NCI-H446 treated with DMSO at 0.1 percent for 48 hours (cell line): Measurements from ENCODE around the gene LSM14B.
"Not testable (repeated sequence)": the region's sequence is repeated elsewhere in the genome, so short reads cannot be mapped to it uniquely, and the experiment has no call there.

Experiments used
- DNase-seq: peaks from one replicate; lab custom pipeline; 2025; lab: John Stamatoyannopoulos, UW

LSM14B gene

DNA sequence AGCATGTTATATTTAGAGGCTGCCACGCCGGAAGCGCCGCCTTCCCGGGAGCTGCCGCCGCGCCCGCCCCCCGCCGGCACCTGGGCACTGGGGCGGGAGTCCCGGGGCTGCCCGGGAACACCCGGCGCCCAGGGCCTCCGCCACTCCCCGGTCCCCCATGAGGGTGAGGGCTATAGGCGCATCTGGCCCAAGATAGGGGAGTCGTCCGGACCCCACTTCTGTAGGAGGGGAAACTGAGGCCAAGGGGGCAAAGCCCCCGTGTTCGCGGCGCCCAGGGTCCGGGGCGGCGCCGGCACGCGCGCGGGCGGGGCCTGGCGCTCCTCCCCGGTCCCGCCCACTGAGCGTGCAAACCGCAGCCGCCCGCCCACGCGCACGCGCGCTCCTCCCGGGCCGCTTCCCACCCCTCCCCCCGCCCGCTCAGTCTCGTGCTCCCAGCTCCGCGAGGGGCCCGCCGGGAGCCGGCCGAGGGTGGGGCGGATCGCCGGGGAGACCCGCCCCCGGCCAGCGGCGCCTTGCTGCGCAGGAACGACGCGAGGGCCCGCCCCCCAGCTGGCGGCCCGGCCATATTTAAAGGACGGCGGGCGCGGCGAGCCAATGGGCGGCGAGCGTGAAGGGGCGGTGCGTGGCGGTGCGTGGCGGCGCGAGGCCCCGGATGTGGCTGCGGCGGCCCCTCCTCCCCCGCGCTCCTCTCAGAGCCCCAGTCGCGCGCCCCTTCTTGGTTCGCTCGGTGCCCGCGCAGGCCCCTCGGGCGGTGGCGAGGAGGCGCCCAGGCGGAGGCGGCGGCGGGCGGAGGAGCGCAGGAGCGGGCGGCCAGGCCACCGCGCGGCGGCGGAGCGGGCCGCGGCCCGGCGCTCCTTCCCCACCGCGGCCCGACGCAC is at the start of gene LSM14B:
Gene LSM14B (plus strand): TSS at position 700 of the 878 bp plus-strand sequence. CDS start 192 bp downstream, outside the sequence.
- DNase-seq = peak; percentile 91

DNA sequence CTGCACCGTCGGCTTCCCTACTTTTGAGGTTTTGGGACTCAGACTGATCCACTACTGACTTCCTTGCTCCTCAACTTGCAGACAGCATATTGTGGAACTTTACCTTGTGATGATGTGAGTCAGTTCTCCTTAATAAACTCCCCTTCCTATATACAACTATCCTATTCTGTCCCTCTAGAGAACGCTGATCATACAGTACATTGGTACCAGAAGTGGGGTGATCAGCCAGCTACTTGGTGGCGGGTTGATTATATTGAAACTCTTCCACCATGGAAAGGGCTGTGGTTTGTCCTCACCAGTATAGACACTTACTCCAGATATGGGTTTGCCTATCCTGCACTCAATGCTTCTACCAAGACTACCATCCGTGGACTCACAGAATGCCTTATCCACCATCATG is 49.0 kb upstream of the LSM14B start:
- DNase-seq = no peak

DNA sequence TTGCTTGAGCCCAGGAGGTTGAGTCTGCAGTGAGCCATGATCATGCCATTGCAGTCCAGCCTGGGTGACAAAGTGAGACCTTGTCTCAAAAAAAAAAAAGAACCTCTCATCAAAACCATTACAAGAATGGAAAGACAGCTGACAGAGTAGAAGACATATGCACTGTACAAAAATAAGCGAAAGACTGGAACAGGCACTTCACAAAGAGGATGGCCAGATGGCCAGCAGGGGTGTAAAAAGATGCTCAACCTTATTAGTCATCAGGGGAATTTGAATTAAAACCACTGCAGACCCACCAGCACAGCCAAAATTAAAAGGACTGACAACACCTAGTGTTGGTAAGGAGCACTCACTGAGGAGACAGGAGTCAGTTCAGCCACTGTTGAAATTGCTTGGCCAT is 43.1 kb upstream of the LSM14B start:
- no peak for DNase-seq

DNA sequence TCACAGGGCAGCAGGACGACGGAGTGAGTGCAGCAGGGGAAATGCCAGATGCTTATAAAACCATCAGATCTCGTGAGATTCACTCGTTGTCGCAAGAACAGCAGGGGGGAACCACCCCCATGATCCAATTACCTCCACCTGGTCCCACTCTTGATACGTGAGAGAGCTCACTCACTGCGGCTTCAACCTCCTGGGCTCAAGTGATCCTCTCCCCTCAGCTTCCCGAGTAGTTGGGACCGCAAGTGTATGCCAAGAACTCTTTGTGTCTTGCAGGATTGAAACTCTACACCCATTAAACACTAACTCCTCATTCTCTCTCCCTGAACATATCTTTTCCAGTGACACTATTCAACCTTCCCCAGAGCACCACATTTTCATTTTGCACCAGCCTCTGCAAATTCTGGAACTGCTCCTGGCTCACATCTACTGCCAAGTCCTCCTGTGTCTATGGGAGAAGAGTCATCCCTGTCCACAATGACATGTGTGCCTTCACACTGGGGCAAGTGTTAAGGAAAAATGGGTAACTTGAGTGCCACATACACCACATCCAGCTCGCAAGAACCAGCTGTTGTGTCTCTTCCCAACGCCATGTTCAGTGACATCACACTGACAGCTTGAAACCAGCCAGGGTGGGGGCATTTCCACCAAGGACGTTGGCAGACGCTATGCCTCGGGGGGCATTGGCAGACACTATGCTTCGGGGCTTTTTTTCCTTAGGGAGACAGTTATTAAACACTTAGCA is 41.9 kb upstream of the LSM14B start:
- no peak for DNase-seq

DNA sequence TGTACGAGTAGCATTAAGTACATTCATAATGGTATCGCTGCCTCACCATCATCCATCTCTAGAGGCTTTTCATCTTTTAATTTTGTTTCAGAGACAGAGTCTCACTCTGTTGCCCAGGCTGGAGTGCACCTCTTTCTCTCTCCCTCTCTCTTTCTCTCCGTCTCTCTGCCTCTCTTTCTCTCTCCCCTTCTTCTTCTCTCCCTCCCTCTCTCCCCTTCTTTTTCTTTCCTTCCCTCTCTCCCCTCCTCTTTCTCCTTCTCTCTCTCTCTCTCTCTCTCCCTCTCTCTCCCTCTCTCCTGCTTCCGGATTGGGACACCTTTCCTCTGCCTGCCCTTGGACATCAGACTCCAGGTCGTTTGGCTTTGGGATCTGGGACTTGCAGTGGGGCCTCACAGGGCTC is 39.0 kb upstream of the LSM14B start:
- DNase-seq = no peak

DNA sequence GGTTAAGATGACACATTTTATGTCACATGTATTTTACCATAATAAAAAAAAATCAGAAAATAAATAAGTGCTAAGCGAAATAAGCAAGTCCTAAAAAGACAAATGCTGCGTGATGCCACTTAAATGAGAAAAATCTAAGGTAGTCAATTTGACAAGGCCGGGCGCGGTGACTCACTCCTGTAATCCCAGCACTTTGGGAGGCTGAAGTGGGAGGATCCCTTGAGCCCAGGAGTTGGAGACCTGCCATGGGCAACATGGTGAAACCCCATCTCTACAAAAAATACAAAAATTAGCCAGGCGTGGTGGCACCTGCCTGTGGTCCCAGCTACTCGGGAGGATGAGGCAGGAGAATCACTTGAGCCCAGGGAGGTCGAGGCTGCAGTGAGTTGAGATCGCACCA is 38.1 kb upstream of the LSM14B start:
- DNase-seq = not testable (repeated sequence)

DNA sequence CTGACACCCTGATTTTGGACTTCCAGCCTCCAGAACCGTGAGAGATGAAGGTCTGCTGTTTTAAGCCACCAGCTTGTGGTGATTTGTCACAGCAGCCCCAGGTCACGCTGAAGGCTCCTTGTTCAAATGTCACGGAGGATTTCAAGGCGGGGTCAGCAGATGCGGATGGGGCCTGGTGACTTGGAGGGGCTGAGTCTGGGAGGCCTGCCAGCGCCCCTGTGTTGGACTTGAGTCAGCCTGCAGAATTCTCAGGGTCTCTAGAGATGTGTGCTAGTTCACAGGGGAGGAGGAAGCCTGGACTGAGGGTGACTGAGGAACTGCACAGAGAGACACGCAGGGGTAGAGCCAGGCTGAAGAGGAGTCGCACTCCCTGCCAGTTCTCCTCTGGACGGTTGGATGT is 37.1 kb upstream of the LSM14B start:
- DNase-seq = no peak

DNA sequence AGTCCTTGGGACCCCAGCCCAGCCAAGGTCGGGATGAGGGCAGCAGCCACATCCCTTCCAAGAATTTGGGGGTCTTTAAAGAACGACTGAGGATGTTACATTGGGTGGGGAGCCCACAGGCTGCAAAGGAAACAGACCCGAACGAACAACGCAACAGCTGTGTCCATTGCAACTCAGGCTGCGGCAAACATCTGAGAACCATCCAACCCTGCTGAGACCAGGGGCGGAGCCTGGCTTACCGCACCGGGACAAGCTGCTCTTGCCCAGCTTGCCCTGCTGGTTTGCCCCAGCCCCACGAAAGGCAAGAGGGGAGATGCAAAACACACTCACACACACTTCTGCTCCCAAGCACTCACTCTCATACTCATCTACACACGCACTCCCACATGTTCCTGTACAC is 35.0 kb upstream of the LSM14B start:
- DNase-seq = no peak

DNA sequence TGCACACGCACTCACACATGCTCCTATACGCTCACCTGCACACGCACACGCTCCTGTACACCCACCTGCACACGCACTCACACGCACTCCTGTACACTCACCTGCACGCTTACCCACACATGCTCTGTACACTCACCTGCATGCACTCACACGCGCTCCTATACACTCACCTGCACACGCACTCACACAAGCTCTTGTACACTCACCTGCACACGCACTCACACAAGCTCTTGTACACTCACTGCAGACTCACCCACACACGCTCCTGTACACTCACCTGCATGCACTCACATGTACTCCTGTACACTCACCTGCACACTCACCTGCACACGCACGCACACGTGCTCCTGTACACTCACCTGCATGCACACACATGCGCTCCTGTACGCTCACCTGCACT is 34.6 kb upstream of the LSM14B start:
- DNase-seq = no peak

DNA sequence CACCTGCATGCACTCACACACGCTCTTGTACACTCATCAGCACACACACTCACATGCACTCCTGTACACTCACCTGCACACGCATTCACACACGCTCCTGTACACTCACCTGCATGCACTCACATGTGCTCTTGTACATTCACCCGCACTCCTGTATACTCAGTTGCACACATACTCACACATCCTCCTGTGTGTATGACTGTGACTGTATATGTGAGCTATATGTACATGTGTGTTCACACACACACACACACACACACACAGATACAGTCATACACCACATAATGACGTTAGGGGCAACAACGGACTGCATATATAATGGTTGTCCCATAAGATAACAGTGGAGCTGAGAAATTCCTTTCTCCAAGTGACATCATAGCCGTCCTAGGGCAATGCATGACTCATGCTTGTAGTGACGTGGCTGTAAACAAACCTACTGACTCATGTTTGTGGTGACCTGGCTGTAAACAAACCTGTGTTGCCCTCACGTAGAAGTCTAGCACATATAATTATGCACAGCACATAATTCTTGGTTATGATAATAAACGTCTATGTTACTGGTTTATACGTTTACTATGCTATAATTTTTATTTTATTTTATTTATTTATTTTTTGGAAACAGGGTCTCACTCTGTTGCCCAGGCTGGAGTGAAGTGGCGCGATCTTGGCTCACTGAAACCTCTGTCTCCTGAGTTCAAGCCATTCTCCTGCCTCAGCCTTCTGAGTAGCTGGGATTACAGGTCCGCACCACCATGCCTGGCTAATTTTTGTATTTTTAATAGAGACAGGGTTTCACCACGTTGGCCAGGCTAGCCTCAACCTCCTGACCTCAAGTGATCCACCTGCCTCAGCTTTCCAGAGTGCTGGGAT is 33.8 kb upstream of the LSM14B start:
- DNase-seq = no peak

DNA sequence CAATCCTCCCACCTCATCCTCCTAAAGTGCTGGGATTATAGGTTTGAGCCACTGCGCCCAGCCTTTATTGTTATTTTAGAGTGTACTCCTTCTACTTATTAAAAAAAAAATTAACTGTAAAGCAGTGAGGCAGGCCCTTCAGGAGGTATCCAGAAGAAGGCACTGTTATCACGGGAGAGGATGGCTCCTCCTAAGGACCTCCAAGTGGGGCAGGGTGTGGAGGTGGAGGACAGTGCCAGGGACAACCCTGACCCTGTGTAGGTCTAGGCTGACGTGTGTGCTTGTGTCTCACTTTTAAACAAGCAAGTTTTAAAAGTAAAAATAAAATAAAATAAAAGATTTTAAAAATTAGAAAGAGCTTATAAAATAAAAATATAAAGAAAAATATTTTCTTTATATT is 32.9 kb upstream of the LSM14B start:
- DNase-seq = no peak

DNA sequence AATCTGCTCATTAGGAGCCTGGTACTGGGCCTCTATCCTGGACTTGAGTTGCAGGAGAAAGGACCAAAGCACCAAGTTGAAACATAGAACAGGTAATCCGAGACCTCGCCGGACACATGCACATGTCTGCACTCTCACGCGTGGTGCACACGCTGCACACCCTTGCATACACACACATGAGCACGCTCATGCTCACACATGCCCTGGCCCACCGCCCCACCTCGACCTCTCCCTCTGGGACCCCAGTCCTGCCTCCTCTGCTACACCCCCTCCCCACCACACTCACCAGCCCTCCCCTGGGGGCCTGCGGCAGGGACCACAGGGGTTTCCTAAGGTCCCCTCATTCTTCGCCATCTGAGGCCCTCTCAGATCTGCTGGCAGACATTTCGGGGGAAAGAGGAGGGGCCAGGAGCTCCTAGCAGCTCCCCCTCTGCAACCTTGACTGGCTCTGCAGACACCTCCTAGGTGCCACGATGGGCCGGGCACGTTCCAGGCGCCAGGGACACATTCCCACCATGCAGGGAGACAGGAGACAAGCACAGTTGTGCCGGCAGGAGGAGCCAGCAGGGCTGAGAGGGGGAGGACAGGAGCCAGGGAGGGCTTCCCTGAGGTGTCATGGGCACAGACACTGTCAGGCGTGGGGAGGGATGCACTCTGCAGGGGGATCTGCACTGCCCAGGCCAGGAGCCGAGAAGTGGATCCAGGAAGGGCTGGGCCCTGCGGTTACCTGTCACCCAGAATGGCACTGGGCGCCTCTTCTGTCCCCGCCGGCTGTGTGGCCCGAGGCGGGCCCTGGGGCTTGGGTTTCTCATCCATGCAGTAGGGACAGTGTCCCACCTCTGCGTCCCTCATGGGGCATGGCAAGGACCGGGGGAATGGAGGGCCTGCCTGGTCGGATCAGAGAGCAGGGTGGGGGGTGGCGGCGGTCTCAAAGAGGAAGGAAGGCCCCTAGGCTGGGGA is 25.6 kb upstream of the LSM14B start:
- DNase-seq = no peak

DNA sequence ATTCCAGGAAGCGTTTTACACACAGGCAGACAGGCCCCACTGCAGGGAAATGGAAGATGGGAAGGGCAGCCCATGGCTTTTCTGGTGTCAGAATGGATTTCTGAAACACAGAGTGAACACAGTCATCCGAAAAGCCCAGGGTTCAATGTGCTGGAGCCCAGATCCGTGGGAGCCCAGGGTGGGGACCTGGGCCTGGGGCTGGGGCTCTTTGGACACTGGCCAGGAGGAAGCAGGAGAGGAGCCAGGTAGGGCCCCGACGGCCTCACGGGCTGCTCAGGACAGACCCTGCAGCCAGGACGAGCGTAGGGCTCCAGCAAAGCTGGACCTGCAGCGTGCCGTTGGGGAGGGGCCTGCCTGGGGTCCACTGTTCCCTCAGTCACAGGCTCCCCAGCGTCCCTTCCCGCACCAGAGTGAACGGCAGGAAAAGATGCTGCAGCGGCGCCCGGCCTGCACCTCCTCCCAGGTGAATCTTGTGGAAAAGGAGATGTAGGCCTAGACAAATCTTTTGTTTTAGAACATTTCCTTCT is 24.3 kb upstream of the LSM14B start:
- no peak for DNase-seq

DNA sequence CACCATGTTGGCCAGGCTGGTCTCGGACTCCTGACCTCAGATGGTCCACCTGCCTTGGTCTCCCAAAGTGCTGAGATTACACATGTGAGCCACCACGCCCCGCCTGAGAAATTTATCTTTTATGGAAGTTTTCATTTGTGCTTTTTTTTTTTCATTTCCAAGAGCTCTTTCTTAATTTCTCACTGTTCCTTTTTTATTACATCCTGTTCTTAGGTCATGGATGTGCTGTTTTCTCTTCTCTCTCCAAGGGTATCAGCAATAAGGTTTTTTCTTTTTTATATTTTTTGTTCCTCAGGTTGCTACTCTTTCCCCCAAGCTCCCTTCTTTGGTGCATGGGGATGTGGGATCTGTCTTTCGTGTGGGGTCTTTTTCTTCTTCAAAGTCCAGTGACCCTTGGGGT is 21.2 kb upstream of the LSM14B start:
- DNase-seq = no peak

DNA sequence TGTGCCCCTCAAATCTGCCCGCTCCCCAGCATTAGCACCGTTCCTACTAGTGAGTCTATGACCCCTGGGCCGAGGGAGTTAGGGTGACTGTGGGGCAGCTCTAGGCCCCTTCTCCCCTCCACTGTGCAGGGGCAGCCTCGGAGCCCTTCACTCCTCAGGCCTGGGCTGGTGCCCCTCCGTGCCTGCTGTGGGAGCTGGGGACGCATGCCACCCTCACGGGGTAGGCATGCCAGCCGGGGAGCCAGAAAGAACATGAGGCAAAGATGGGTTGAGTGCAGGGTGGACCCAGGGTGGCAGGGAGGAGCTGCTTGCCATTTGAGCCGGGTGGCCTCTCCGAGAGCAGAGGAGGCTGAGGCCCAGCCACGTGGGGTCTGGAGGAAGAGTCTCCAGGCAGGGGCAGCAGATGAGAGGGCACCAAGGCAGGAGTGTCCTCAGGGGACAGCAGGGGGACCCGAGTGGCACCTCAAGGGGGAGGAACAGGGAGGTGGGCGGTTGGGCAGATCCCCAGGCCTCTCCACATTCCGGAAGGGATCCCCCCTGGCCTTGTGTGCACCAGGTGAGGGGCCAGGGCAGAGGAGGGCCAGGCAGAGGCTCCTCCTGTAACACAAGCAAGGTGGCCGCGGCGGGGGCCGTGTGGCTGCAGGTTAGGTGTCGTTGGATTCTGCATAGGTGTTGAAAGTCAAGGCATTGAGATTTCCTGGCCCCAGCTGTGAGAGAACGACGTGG is 18.6 kb upstream of the LSM14B start:
- no peak for DNase-seq

DNA sequence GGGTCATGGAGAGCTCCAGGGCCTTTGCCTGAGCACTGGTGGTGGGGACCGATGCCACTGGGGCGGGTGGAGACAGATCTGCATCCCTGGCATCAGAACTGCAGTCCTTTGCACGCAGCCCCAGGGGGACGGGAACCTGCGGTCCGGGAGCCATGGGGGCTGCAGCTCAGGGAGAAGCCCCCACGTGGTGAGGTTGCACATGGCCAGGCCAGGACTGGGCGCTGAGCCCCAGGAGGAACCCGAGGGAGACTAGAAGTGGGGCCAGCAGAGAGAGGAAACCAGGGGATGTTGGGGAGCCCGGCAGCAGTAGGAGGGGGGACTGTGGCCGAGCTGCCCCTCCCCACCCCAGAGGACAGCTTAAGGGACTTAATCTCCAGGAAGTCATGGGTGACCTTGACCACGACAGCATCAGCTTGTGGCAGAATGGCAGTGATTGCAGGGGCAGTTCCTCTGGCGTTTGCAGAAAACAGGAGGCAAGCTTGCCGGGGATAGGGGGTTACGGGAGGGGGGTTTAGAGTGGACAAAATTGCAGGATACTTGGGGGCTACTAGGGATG is 18.0 kb upstream of the LSM14B start:
- DNase-seq = no peak

DNA sequence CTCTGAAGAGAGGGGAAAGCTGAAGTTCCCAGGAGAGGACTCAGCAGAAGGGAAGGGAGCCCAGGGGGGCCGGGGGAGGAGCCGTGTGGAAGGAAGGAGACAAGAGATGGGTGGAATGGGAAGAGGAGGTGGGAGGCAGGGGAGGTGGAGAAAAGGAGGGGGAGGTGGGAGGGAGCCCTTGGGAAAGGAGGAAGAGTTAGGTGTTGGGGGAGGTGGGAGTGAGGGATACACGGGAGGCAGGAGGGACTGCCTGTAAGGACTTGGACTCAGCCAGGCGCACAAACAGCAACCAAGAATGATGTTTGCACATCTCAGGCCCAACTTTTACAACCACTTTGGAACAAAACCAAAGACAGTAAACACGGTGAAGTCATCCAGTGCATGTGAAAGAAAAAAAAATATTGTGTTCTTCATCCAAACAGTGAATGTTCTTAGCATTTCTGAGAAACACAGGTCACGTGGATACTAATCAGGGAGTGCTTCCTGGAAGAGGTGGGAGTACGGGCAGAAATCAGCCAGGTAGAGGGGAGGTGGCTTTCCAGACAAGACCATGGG is 17.4 kb upstream of the LSM14B start:
- DNase-seq = no peak

DNA sequence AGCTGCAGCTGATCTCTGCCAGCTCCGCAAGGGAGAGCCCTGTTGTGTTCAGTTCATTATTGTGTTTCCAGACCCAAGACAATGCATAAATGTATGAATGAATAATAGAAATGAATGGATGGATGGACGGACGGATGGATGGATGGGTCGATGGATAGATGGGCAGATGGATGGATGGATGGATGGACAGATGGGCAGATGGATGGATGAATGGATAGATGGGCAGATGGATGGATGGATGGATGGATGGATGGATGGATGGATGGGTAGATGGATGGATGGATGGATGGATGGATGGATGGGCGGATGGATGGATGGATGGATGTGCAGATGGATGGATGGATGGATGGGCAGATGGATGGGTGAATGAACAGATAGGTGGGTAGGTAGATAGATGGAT is 16.7 kb upstream of the LSM14B start:
- no peak for DNase-seq

DNA sequence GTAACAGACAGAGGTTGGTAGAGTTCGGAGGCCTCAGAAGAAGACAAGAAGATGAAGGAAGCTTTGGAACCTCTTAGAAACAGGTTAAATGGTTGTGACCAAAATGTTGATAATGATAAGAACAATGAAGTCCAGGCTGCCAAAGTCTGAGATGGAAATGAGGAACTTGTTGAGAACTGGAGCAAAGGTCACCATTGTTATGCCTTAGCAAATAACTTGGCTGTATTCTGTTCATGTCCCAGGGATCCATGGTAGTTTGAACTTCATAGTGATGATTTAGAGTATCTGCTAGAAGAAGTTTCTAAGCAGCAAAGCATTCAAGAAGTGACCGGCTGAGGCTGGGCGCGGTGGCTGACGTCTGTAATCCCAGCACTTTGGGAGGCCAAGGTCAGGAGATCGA is 11.1 kb upstream of the LSM14B start:
- DNase-seq = no peak

DNA sequence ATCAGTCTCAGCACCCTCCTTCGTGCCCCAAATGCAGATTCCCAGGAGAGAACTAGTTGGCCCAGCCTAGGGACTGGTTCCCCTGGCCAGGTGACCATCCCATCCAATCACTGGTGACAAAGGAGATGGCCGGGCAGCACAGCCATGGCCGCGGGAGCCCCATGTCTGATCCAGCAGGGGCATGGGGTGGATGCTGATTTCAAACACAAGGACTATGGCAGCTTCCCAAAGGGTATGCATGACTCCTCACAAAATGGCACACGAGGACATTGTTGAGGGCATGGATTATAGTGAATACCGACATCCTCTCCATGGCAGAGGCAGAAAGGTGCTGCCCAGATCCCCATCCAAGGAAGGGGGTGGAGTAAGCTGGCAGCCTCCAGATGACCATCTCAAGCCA is 9.9 kb upstream of the LSM14B start:
- no peak for DNase-seq
